Activated gamma-delta T cell treated with anti-CD3 and anti-CD28 coated beads, Interleukin-2, amount 50 U/mL, for 16 hours (primary cell): ENCODE data around the gene ZNF761.
"Not testable (repeated sequence)": the region's sequence is repeated elsewhere in the genome, so short reads cannot be mapped to it uniquely, and the experiment has no call there.

Experiments
- DNase-seq: peaks from one replicate; pipeline ENCODE4 v3.0.0-alpha.2; 2020; ENCODE audit warnings: low read depth

Gene ZNF761

GRCh38 chr19:53431399-53432087 lies at the start of gene ZNF761:
Gene ZNF761, plus strand, starts transcription at chr19:53431984. Its CDS starts 15,285 bp downstream, at chr19:53447269.
- peak; percentile 97 for DNase-seq

- no peak for DNase-seq
These were observed 43.6 kb upstream of the ZNF761 start for GRCh38 chr19:53388168-53388567.

GRCh38 chr19:53388904-53389303 lies 42.9 kb upstream of the ZNF761 start:
- no peak for DNase-seq

- DNase-seq: no peak
These were observed 42.2 kb upstream of the ZNF761 start for GRCh38 chr19:53389571-53389970.

- DNase-seq: no peak
These were observed 41.8 kb upstream of the ZNF761 start for GRCh38 chr19:53389978-53390377.

GRCh38 chr19:53394522-53394973 lies 37.2 kb upstream of the ZNF761 start:
- DNase-seq: no peak

- peak; percentile 96 for DNase-seq
These were observed 36.6 kb upstream of the ZNF761 start, which contains the start of gene ZNF765 for GRCh38 chr19:53394974-53395839. Gene ZNF765, plus strand, starts transcription at chr19:53395149. Its CDS starts 2,867 bp downstream, at chr19:53398016.

GRCh38 chr19:53395840-53396524 lies 35.8 kb upstream of the ZNF761 start:
- not testable (repeated sequence) for DNase-seq

GRCh38 chr19:53396525-53396868 lies 35.3 kb upstream of the ZNF761 start:
- no peak for DNase-seq

- not testable (repeated sequence) for DNase-seq
These were observed 33.9 kb upstream of the ZNF761 start for GRCh38 chr19:53397918-53398317.

GRCh38 chr19:53409505-53410204 lies 22.1 kb upstream of the ZNF761 start:
- no peak for DNase-seq

GRCh38 chr19:53420520-53421315 lies 11.1 kb upstream of the ZNF761 start:
- not testable (repeated sequence) for DNase-seq

GRCh38 chr19:53422551-53422950 lies 9.2 kb upstream of the ZNF761 start:
- no peak for DNase-seq

GRCh38 chr19:53423074-53423473 lies 8.7 kb upstream of the ZNF761 start:
- not testable (repeated sequence) for DNase-seq

GRCh38 chr19:53423680-53424079 lies 8.1 kb upstream of the ZNF761 start:
- not testable (repeated sequence) for DNase-seq

- peak; percentile 51 for DNase-seq
These were observed 6.7 kb upstream of the ZNF761 start for GRCh38 chr19:53424968-53425597.

- no peak for DNase-seq
These were observed 391 bp downstream of the ZNF761 start for GRCh38 chr19:53432088-53432661.

GRCh38 chr19:53443809-53444208 lies 12.0 kb downstream of the ZNF761 start:
- DNase-seq: not testable (repeated sequence)

- DNase-seq: not testable (repeated sequence)
These were observed 15.4 kb downstream of the ZNF761 start for GRCh38 chr19:53447196-53447595.

- no peak for DNase-seq
These were observed 24.0 kb downstream of the ZNF761 start for GRCh38 chr19:53455828-53456227.
